Sigmoid colon (tissue), 4 donors: ENCODE measurements around the gene VRK2.

Experiments
- EP300 ChIP-seq, 4 donors: sonication (generic); formaldehyde crosslinking; IDR thresholded peaks; one replicate each; pipeline ENCODE4 v1.6.1; 2017; ENCODE audit warnings: antibody characterized with exemption in 4 of 4
- POLR2A ChIP-seq, 2 donors: fragments of 450-650 bp; IDR thresholded peaks; one replicate each; pipeline ENCODE4 v1.6.1; 2016; ENCODE audit warnings: antibody characterized with exemption in 2 of 2, mild to moderate bottlenecking in 2 of 2, moderate library complexity in 2 of 2
- POLR2AphosphoS5 ChIP-seq, 4 donors: sonication (generic); formaldehyde crosslinking; IDR thresholded peaks; one replicate each; pipeline ENCODE4 v1.6.1; 2017; ENCODE audit warnings: antibody characterized with exemption in 4 of 4
- TF ChIP-seq, protein P1 (sequence below), 4 experiments: fragments of 450-650 bp in 3 of 4; fragments of 200-600 bp in 1 of 4; IDR thresholded peaks; one replicate each; pipeline ENCODE4 v1.5.1; 2016 to 2019; ENCODE audit warnings: antibody characterized with exemption in 4 of 4, mild to moderate bottlenecking in 3 of 4, moderate library complexity in 2 of 4

DNA sequence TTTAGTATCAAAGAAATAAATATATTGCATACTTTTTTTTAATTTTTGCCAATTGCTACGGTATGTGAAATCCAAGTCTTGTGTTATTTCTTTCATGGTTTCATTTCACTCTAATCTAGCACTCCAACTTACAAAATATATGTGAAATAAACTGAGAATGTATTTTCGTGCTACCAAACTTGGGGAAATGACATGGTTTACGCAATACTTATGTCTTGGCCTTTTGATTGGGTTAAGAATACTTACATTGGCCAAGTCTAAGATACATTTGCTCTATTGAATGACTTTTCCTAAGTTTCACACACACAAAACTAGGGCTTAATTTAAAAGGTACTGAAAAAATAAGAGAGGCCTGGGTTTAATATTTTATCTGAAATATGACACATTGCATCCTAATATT is 80.5 kb downstream of the VRK2 start:
- TF ChIP-seq, protein P1, sequence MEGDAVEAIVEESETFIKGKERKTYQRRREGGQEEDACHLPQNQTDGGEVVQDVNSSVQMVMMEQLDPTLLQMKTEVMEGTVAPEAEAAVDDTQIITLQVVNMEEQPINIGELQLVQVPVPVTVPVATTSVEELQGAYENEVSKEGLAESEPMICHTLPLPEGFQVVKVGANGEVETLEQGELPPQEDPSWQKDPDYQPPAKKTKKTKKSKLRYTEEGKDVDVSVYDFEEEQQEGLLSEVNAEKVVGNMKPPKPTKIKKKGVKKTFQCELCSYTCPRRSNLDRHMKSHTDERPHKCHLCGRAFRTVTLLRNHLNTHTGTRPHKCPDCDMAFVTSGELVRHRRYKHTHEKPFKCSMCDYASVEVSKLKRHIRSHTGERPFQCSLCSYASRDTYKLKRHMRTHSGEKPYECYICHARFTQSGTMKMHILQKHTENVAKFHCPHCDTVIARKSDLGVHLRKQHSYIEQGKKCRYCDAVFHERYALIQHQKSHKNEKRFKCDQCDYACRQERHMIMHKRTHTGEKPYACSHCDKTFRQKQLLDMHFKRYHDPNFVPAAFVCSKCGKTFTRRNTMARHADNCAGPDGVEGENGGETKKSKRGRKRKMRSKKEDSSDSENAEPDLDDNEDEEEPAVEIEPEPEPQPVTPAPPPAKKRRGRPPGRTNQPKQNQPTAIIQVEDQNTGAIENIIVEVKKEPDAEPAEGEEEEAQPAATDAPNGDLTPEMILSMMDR (IDR thresholded peaks at IDR 0.05), result no peak
- TF ChIP-seq POLR2AphosphoS5 (IDR thresholded peaks at IDR 0.05) (no peak), POLR2A (IDR thresholded peaks at IDR 0.05) (no peak), EP300 (IDR thresholded peaks at IDR 0.05) (no peak)
